ENCODE results near the gene PBLD. TPM values are rescaled to one million over a fixed set of nuclear protein-coding genes. Genes with fewer than 3 reads are reported as not detected.

PBLD gene
- total and polyA plus RNA-seq, 8 donors: 10.7 to 43.6 (median 27.5) TPM

DNA sequence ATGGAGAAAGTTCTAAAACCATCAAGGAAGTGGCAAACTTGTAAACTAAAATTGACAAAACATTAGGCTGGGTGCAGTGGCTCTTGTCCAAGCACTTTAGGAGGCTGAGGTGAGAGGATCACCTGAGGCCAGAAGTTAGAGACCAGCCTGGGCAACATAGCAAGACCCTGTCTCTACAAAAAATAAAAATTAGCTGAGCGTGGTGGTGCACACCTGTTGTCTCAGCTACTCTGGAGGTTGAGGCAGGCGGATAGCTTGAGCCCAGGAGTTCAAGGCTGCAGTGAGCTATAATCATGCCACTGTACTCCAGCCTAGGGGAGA lies 30.3 kb downstream of the PBLD start:
- WGBS, 5 donors: 41 to 76% (median 73%) methylated on average over 2 of the region's 2 CpGs
- no peak for TF ChIP-seq POLR2A (IDR thresholded peaks at IDR 0.05)
- TF ChIP-seq, protein P1, sequence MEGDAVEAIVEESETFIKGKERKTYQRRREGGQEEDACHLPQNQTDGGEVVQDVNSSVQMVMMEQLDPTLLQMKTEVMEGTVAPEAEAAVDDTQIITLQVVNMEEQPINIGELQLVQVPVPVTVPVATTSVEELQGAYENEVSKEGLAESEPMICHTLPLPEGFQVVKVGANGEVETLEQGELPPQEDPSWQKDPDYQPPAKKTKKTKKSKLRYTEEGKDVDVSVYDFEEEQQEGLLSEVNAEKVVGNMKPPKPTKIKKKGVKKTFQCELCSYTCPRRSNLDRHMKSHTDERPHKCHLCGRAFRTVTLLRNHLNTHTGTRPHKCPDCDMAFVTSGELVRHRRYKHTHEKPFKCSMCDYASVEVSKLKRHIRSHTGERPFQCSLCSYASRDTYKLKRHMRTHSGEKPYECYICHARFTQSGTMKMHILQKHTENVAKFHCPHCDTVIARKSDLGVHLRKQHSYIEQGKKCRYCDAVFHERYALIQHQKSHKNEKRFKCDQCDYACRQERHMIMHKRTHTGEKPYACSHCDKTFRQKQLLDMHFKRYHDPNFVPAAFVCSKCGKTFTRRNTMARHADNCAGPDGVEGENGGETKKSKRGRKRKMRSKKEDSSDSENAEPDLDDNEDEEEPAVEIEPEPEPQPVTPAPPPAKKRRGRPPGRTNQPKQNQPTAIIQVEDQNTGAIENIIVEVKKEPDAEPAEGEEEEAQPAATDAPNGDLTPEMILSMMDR (IDR thresholded peaks at IDR 0.05): no peak
- TF ChIP-seq EP300 (IDR thresholded peaks at IDR 0.05): no peak
- TF ChIP-seq POLR2AphosphoS5 (IDR thresholded peaks at IDR 0.05): no peak
- H3K9me3 ChIP-seq: no peaks in the 10 kb centered on the region
- H3K4me3 ChIP-seq: no peak overlapping the region
- no peak for DNase-seq
- peaks cover 7 to 43% (median 18%) of the 10 kb centered on the region in 4 donors for H3K4me1 ChIP-seq
- intact Hi-C loops (cut with DNase I; ENCODE audit: low total_unique reads): no loop called here
- H3K27ac ChIP-seq: peak overlapping the region in 2 of 5 donors; percentile 30 to 54
- H3K27me3 ChIP-seq: no peaks in the 10 kb centered on the region
- no peaks in the 10 kb centered on the region for H3K36me3 ChIP-seq

- peak in 1 of 3 donors; percentile 64 for TF ChIP-seq POLR2AphosphoS5 (IDR thresholded peaks at IDR 0.05)
- no peak for TF ChIP-seq POLR2A (IDR thresholded peaks at IDR 0.05)
- TF ChIP-seq, protein P1 (IDR thresholded peaks at IDR 0.05): peak in 5 of 7 experiments; percentile 21 to 70 (median 56)
- TF ChIP-seq EP300 (IDR thresholded peaks at IDR 0.05): no peak
- intact Hi-C loops (cut with DNase I; ENCODE audit: low total_unique reads): no loop called here
- no peaks in the 10 kb centered on the region for H3K27me3 ChIP-seq
- DNase-seq: peak in 1 of 2 donors; percentile 78
- H3K4me3 ChIP-seq: no peak overlapping the region
- H3K36me3 ChIP-seq: no peaks in the 10 kb centered on the region
- no peaks in the 10 kb centered on the region for H3K9me3 ChIP-seq
- WGBS, 5 donors: 33 to 40% (median 38%) methylated on average over 6 of the region's 6 CpGs
- H3K4me1 ChIP-seq: peaks cover 11 to 39% (median 18%) of the 10 kb centered on the region in 4 donors
- peak overlapping the region in 2 of 5 donors; percentile 22 to 30 for H3K27ac ChIP-seq
These were observed 30.8 kb downstream of the PBLD start for GRCh38 chr10:68301790-68302502.

DNA sequence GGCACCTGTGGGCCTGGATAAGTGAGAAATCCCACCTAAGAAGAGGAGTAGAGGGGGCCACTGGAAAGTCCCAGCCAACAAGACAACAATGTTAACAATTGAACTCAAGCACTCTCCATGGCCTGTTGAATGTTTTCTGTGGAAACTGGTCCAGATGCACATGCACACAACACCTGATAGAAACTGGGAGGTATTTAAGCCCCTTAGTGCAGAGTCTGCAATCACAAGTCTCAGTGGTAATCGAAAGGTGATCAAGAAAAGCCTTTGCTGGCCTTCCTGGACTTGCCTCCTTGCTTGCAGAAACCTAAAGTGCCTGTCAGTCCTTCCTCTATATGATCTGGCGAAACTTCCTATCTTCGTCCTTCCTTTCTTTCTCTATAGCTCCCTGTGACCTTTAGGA lies 31.4 kb downstream of the PBLD start:
- no peak for DNase-seq
- Histone ChIP-seq H3K4me1 (peaks cover 11 to 35% (median 18%) of the 10 kb centered on the region in 4 donors), H3K27me3 (no peaks in the 10 kb centered on the region), H3K9me3 (no peaks in the 10 kb centered on the region), H3K27ac (peak overlapping the region in 1 of 5 donors; percentile 22), H3K4me3 (no peak overlapping the region), H3K36me3 (peaks cover 0 to under 1% (median 0%) of the 10 kb centered on the region in 4 donors)
- WGBS, 5 donors: 74 to 89% (median 81%) methylated on average over 3 of the region's 3 CpGs
- intact Hi-C loops (cut with DNase I; ENCODE audit: low total_unique reads): no loop called here
- TF ChIP-seq, protein P1 (IDR thresholded peaks at IDR 0.05): no peak
- TF ChIP-seq POLR2A (IDR thresholded peaks at IDR 0.05): no peak
- TF ChIP-seq EP300 (IDR thresholded peaks at IDR 0.05): no peak
- TF ChIP-seq POLR2AphosphoS5 (IDR thresholded peaks at IDR 0.05): no peak

DNA sequence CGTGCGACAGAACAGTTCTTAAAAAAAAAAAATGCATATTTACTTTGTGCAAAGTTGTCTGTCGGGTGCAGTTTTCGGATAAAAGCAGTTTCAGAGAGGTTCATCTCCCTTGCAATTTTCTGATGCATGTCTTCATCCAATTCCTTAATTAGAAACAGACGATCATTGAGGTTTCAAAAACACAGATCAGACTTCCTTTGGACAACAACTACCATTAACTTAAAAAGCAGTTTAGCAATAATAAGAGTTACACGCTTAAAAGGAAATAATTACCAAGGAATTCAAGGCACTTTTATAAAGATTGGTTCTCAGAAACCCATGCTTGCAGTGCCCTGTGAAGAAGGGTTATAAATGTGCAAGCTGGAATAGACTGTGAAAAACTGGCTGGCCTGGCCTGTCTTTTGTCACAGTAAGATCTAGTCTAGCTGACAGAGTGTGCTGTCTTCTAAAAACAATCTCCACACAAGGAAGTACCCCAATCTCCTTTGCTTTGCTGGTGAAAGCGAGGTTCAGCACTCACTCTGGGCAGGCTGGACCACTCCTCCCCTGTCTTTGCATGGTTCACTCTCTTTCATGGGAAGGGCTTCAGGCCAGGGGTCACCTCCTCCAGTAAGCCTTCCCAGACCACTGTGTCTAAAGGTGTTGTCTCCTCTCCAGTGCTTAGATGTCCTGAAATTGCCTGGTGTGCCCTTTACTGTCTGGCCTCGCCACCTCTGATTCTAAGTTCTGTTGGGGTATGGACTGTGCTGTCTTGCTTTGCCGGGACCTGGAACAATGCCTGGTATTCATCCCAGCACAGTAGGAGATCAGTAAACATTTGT lies 35.7 kb downstream of the PBLD start:
- Histone ChIP-seq H3K4me1 (peaks cover 10 to 13% (median 12%) of the 10 kb centered on the region in 4 donors), H3K36me3 (peaks cover 0 to 12% (median 10%) of the 10 kb centered on the region in 4 donors), H3K9me3 (no peaks in the 10 kb centered on the region), H3K27ac (no peak overlapping the region), H3K4me3 (no peak overlapping the region), H3K27me3 (no peaks in the 10 kb centered on the region)
- WGBS, 5 donors: 70 to 74% (median 72%) methylated on average over 9 of the region's 9 CpGs
- TF ChIP-seq POLR2AphosphoS5 (IDR thresholded peaks at IDR 0.05) (no peak), EP300 (IDR thresholded peaks at IDR 0.05) (no peak), POLR2A (IDR thresholded peaks at IDR 0.05) (no peak)
- TF ChIP-seq, protein P1 (IDR thresholded peaks at IDR 0.05): no peak
- intact Hi-C loops (cut with DNase I; ENCODE audit: low total_unique reads): no loop called here
- no peak for DNase-seq

Measured in stomach (tissue), 9 donors.